K562 (cell line): ENCODE measurements around the gene PCSK7. TPM values are rescaled to one million over a fixed set of nuclear protein-coding genes. Genes with fewer than 3 reads are reported as not detected.

Experiments
- ATAC-seq: fragments of 200-7000 bp; cut with Tn5 transposase; 3 replicates; pipeline ENCODE4 v1.9.1; 2020; ENCODE audit warnings: moderate library complexity
- BruUV-seq: library from RNA; stranded (reverse); fragments of 400-500 nt; replicated peaks from 2 replicates; lab custom pipeline; 2021; lab: Mats Ljungman, UMichigan
- CTCF ChIA-PET: fragments of 300-600 bp; formaldehyde crosslinking; extraction: SDS; loops from one replicate; lab custom pipeline; 2021; ENCODE audit warnings: low intra/inter-chr PET ratio; lab: Yijun Ruan, JAX
- POLR2A ChIA-PET: fragments of 300-600, 350-650 bp; sonication (Branson Sonifier 250); formaldehyde crosslinking; extraction: SDS; loops from one replicate; lab custom pipeline; 2021; ENCODE audit warnings: antibody characterized with exemption, inconsistent platforms; lab: Yijun Ruan, JAX
- DNase-seq, 4 experiments: peaks; one replicate each; pipeline versions ENCODE4 v3.0.0 to v3.0.0-alpha.2; 2011 to 2018; ENCODE audit warnings: low spot score in 3 of 4, mixed read lengths in 3 of 4; ENCODE audit errors: extremely low read depth in 1 of 4
- FAIRE-seq: peaks from 2 replicates; lab custom pipeline; 2011; peaks lifted over from hg19 to GRCh38; lab: Jason Lieb, UNC
- H2AFZ ChIP-seq: 2 replicates; pipeline ENCODE4 v1.6.0; 2011; ENCODE audit warnings: low read depth, low read length, control low read depth, inconsistent platforms
- H3K27ac ChIP-seq: fragments of 200-600 bp; 3 replicates; pipeline ENCODE4 v1.8.0; 2011; ENCODE audit warnings: low read depth, mild to moderate bottlenecking, control low read depth, inconsistent platforms, low read length, moderate library complexity, mixed read lengths; ENCODE audit errors: extremely low read depth
- H3K27me3 ChIP-seq, 2 experiments: fragments of 300-600 bp in 1 of 2; 2 replicates in 1 of 2; 3 replicates in 1 of 2; pipeline versions ENCODE4 v1.6.0 to v1.8.0; 2011; ENCODE audit warnings: inconsistent platforms in 2 of 2, low read length in 2 of 2, mild to moderate bottlenecking in 1 of 2, mixed read lengths in 1 of 2, moderate library complexity in 1 of 2; ENCODE audit not compliant: control insufficient read depth in 2 of 2, insufficient read depth in 2 of 2
- H3K36me3 ChIP-seq: fragments of 300-600 bp; 3 replicates; pipeline ENCODE4 v1.8.0; 2011; ENCODE audit warnings: mild to moderate bottlenecking, low read length, inconsistent platforms; ENCODE audit not compliant: control insufficient read depth, insufficient read depth
- H3K4me1 ChIP-seq, 2 experiments: fragments of 200-600 bp in 1 of 2; replicated peaks in 1 of 2; 2 replicates in 1 of 2; 3 replicates in 1 of 2; pipeline versions ENCODE4 v1.5.1 to v1.8.0; 2011; ENCODE audit warnings: inconsistent platforms in 2 of 2, low read length in 2 of 2, mild to moderate bottlenecking in 1 of 2, mixed read lengths in 1 of 2, moderate library complexity in 1 of 2; ENCODE audit not compliant: control insufficient read depth in 2 of 2, insufficient read depth in 2 of 2
- H3K4me2 ChIP-seq: 2 replicates; pipeline ENCODE4 v1.6.1; 2011; ENCODE audit warnings: low read length, control low read depth, inconsistent platforms, mixed read lengths; ENCODE audit not compliant: insufficient read depth
- H3K4me3 ChIP-seq: fragments of 200-600 bp; sonication (generic), shearing (Covaris generic); 2 replicates; pipeline ENCODE4 v1.5.1; 2016; ENCODE audit warnings: control low read depth, inconsistent platforms
- H3K79me2 ChIP-seq: fragments of 200-600 bp; 3 replicates; pipeline ENCODE4 v1.8.0; 2011; ENCODE audit warnings: low read length, inconsistent platforms; ENCODE audit not compliant: control insufficient read depth, insufficient read depth
- H3K9ac ChIP-seq, 2 experiments: 2 replicates each; pipeline versions ENCODE4 v1.6.0 to v1.6.1; 2011; ENCODE audit warnings: low read depth in 2 of 2, low read length in 2 of 2, control low read depth in 1 of 2, inconsistent platforms in 1 of 2, mild to moderate bottlenecking in 1 of 2, mixed read lengths in 1 of 2; ENCODE audit not compliant: insufficient read depth in 1 of 2
- H3K9me1 ChIP-seq: one replicate; pipeline ENCODE4 v1.6.0; 2011; ENCODE audit warnings: inconsistent platforms, mild to moderate bottlenecking, low read length, moderate library complexity; ENCODE audit not compliant: control insufficient read depth, insufficient read depth
- H3K9me3 ChIP-seq: replicated peaks from 2 replicates; pipeline ENCODE4 v1.5.1; 2011; ENCODE audit warnings: low read depth, low read length, inconsistent platforms; ENCODE audit not compliant: control insufficient read depth, insufficient read depth
- H4K20me1 ChIP-seq: replicated peaks from 2 replicates; pipeline ENCODE4 v1.6.1; 2011; ENCODE audit warnings: low read length, inconsistent platforms, mixed read lengths; ENCODE audit not compliant: control insufficient read depth, insufficient read depth
- RBM22 ChIP-seq: fragments of 200-400 bp; formaldehyde crosslinking; IDR thresholded peaks from 2 replicates; pipeline ENCODE4 v1.6.1; 2018; ENCODE audit warnings: low read length, low read depth; ENCODE audit not compliant: poor library complexity, severe bottlenecking
- TAF15 ChIP-seq: fragments of 200-400 bp; formaldehyde crosslinking; IDR thresholded peaks from 2 replicates; pipeline ENCODE4 v1.6.1; 2017; ENCODE audit warnings: mild to moderate bottlenecking, low read depth, low read length, moderate library complexity
- TOE1 ChIP-seq, 2 experiments: fragments of 450-650 bp in 1 of 2; sonication (generic) in 1 of 2; formaldehyde crosslinking in 1 of 2; IDR thresholded peaks; 2 replicates each; pipeline versions ENCODE4 v1.7.1 to v1.8.0; 2016 to 2022; ENCODE audit warnings: borderline replicate concordance in 2 of 2, mild to moderate bottlenecking in 2 of 2, antibody characterized with exemption in 1 of 2, inconsistent platforms in 1 of 2, low read depth in 1 of 2, missing genetic modification reagents in 1 of 2, moderate library complexity in 1 of 2
- XRCC3 ChIP-seq: fragments of 450-650 bp; IDR thresholded peaks from 2 replicates; pipeline ENCODE4 v1.6.1; 2017; ENCODE audit warnings: mild to moderate bottlenecking, moderate library complexity
- ZKSCAN3 ChIP-seq: fragments of 250-450 bp; sonication (Bioruptor Pico); IDR thresholded peaks from 2 replicates; pipeline ENCODE4 v1.4.0; 2020
- ZNF347 ChIP-seq: fragments of 450-650 bp; formaldehyde crosslinking; IDR thresholded peaks from 2 replicates; pipeline ENCODE4 v1.4.0; 2020; ENCODE audit warnings: low read depth, mild to moderate bottlenecking, moderate library complexity
- ZNF449 ChIP-seq: fragments of 250-450 bp; sonication (Bioruptor Pico); IDR thresholded peaks from 2 replicates; pipeline ENCODE4 v1.8.0; 2022; ENCODE audit warnings: moderate library complexity, mild to moderate bottlenecking, inconsistent platforms
- ZNF695 ChIP-seq: fragments of 450-650 bp; formaldehyde crosslinking; IDR thresholded peaks from 2 replicates; pipeline ENCODE4 v1.4.0; 2020; ENCODE audit warnings: mild to moderate bottlenecking, moderate library complexity
- WGBS: fragments of 100-300 bp; shearing (Covaris generic); methylation state at CpG from one replicate; pipeline ENCODE4 v1.1.6; 2016; ENCODE audit warnings: low coverage, mixed read lengths; ENCODE audit not compliant: insufficient coverage; ENCODE audit errors: missing lambda C conversion rate; 5-methylcytosine and 5-hydroxymethylcytosine counted together
- in situ Hi-C: fragments of 300-500 bp; cut with MboI; formaldehyde crosslinking; loops from 4 replicates; pipeline ENCODE4 v1.15.0; 2018; ENCODE audit warnings: inconsistent platforms, mixed read lengths
- intact Hi-C: fragments of 100-400 bp; cut with micrococcal nuclease; formaldehyde crosslinking; loops from 2 replicates; pipeline ENCODE4 v1.14.2; 2022
- polyA plus RNA-seq, 8 experiments: library from polyadenylated mRNA; depleted of rRNA in 4 of 8; stranded (reverse) in 5 of 8; unstranded in 3 of 8; fragments of >200 nt; fragmentation: Nextera tagmentation in 2 of 8; fragmentation: Illumina TruSeq in 1 of 8; extraction: Ambion mirVana in 2 of 8; extraction: Trizol in 1 of 8; gene quantifications; 2 replicates each; pipeline versions ENCODE4 v1.2.1 to v1.2.3, GENCODE V29; 2011 to 2014; ENCODE audit warnings: inconsistent platforms in 1 of 8, missing spikeins in 1 of 8
- total RNA-seq, 7 experiments: library from RNA; depleted of rRNA in 6 of 7; stranded (reverse); fragments of >200 nt in 6 of 7; fragmentation: Illumina TruSeq in 2 of 7; extraction: Trizol in 2 of 7; gene quantifications; 2 replicates each; pipeline versions ENCODE4 v1.2.1 to v1.2.3, GENCODE V29; 2011 to 2021; ENCODE audit warnings: low replicate concordance in 1 of 7
- TF ChIP-seq, protein P1 (sequence below): fragments of 250-450 bp; sonication (Bioruptor Pico); IDR thresholded peaks from 2 replicates; pipeline ENCODE4 v1.8.0; 2021; ENCODE audit warnings: borderline replicate concordance, mild to moderate bottlenecking, moderate library complexity; ENCODE audit not compliant: poor library complexity, severe bottlenecking
- TF ChIP-seq, protein P2 (sequence below): fragments of 450-650 bp; IDR thresholded peaks from 2 replicates; pipeline ENCODE4 v1.6.1; 2017; ENCODE audit warnings: mild to moderate bottlenecking, moderate library complexity

The PCSK7 gene
- total and polyA plus RNA-seq, 9 of the 15 experiments (the other 6 are each of a cell fraction or from before 2014, with no cell fraction given) = 3.1 to 29.2 (median 15.6) TPM

- TF ChIP-seq ZNF347 (CRISPR knock-in tag) (no peak), ZNF449 (no peak), ZKSCAN3 (CRISPR knock-in tag) (no peak)
- TF ChIP-seq, all 486 proteins: peak for 3
These were observed 42.5 kb downstream of the PCSK7 start (continued) for GRCh38 chr11:117189191-117189940.

- Histone ChIP-seq H3K4me3 (no peak overlapping the region), H3K4me1 (0 out of 5 replicates have a peak, but pooled peaks cover 0 to 4% of the 10 kb centered on the region in 2 experiments), H3K36me3 (peaks cover 50% of the 10 kb centered on the region; the same call in 1 of the 3 replicates), H3K9me3 (no peaks in the 10 kb centered on the region), H3K79me2 (no peaks in the 10 kb centered on the region), H3K9me1 (no peaks in the 10 kb centered on the region), H2AFZ (no peak overlapping the region), H4K20me1 (0 out of 2 replicates have a peak, but pooled peaks cover 3% of the 10 kb centered on the region), H3K4me2 (no peak overlapping the region), H3K27me3 (no peaks in the 10 kb centered on the region), H3K9ac (no peak overlapping the region), H3K27ac (no peak overlapping the region)
- FAIRE-seq = no peak
- no peak for ATAC-seq
- 85% methylated on average over 18 of the region's 20 CpGs for WGBS
- intact Hi-C loops (no loop called here), in situ Hi-C loops (no loop called here)
- TF ChIP-seq, protein P1, sequence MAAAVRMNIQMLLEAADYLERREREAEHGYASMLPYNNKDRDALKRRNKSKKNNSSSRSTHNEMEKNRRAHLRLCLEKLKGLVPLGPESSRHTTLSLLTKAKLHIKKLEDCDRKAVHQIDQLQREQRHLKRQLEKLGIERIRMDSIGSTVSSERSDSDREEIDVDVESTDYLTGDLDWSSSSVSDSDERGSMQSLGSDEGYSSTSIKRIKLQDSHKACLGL (CRISPR knock-in tag) = no peak
- TF ChIP-seq TOE1 (IDR thresholded peaks at IDR 0.05; ENCODE audit: borderline replicate concordance) = no peak
- no peak for TF ChIP-seq TOE1 (CRISPR knock-in tag; IDR thresholded peaks at IDR 0.05; ENCODE audit: borderline replicate concordance, low read depth)
- no peak for TF ChIP-seq XRCC3
- no peak for TF ChIP-seq TAF15
- no peak for TF ChIP-seq ZNF695
- TF ChIP-seq, protein P2, sequence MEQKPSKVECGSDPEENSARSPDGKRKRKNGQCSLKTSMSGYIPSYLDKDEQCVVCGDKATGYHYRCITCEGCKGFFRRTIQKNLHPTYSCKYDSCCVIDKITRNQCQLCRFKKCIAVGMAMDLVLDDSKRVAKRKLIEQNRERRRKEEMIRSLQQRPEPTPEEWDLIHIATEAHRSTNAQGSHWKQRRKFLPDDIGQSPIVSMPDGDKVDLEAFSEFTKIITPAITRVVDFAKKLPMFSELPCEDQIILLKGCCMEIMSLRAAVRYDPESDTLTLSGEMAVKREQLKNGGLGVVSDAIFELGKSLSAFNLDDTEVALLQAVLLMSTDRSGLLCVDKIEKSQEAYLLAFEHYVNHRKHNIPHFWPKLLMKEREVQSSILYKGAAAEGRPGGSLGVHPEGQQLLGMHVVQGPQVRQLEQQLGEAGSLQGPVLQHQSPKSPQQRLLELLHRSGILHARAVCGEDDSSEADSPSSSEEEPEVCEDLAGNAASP = no peak
- TF ChIP-seq RBM22 = no peak
- BruUV-seq = no TSS peak
- ChIA-PET CTCF (interaction anchor here (0.6 kb wide), 1 partner anchor 448 kb away, joined by 3 read pairs; no protein-coding TSS in a partner anchor), POLR2A (no interaction called here)
- DNase-seq = no peak
These were observed 43.2 kb downstream of the PCSK7 start for GRCh38 chr11:117188620-117189081.
